Prostate gland (tissue), 2 donors: ENCODE data around the gene FAM184A.

Source experiments
- CTCF ChIP-seq, 4 experiments: fragments of 200-600 bp in 2 of 4; fragments of 450-650 bp in 2 of 4; sonication (generic) in 2 of 4; IDR thresholded peaks; 1 replicate in 3 of 4; 2 replicates in 1 of 4; pipeline ENCODE4 v1.5.1; 2016 to 2019; ENCODE audit warnings: antibody characterized with exemption in 4 of 4, mild to moderate bottlenecking in 2 of 4, moderate library complexity in 2 of 4
- POLR2A ChIP-seq: fragments of 450-650 bp; IDR thresholded peaks from one replicate; pipeline ENCODE4 v1.6.1; 2016; ENCODE audit warnings: antibody characterized with exemption, mild to moderate bottlenecking
- POLR2AphosphoS5 ChIP-seq: sonication (generic); formaldehyde crosslinking; IDR thresholded peaks from one replicate; pipeline ENCODE4 v1.6.1; 2017; ENCODE audit warnings: antibody characterized with exemption

GRCh38 chr6:119043265-119043664, 35.2 kb downstream of the FAM184A start:
- TF ChIP-seq CTCF (IDR thresholded peaks at IDR 0.05): no peak
- no peak for TF ChIP-seq POLR2A
- TF ChIP-seq POLR2AphosphoS5: no peak
